NB4 (cell line): ENCODE measurements around the gene KLF11.

Source experiments
- POLR2A ChIP-seq: IDR thresholded peaks from 2 replicates; pipeline ENCODE4 v1.6.1; 2011; ENCODE audit warnings: mild to moderate bottlenecking; ENCODE audit not compliant: insufficient read length; ENCODE audit errors: extremely low read depth
- TF ChIP-seq, protein P1 (sequence below): IDR thresholded peaks from one replicate; pipeline ENCODE4 v1.5.1; 2012; ENCODE audit warnings: low read depth, low read length

DNA sequence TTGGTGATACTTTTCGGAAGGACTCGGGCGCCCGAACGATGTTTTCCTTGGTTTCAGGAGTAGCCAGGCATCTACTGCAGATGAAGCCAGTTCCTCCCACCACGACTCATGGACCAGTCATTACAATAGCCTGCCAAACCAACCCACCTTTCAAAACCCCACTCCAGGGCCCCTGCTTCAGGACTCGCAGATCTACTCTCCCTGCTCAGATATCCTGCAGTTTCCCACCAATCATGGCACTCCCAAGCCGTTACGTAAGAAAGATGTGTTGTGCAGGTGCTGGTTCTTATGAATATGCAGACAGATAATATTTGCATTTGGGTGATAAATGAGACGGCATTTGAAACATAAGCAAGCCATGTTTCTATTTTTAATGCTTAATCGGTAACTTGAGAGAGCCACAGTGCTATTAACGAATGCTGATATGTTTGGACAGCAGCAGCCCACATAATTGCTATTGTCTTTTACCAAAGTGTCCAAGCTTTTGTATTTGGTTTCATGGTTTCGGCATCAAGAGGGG, 40.4 kb downstream of the KLF11 start:
- TF ChIP-seq, protein P1, sequence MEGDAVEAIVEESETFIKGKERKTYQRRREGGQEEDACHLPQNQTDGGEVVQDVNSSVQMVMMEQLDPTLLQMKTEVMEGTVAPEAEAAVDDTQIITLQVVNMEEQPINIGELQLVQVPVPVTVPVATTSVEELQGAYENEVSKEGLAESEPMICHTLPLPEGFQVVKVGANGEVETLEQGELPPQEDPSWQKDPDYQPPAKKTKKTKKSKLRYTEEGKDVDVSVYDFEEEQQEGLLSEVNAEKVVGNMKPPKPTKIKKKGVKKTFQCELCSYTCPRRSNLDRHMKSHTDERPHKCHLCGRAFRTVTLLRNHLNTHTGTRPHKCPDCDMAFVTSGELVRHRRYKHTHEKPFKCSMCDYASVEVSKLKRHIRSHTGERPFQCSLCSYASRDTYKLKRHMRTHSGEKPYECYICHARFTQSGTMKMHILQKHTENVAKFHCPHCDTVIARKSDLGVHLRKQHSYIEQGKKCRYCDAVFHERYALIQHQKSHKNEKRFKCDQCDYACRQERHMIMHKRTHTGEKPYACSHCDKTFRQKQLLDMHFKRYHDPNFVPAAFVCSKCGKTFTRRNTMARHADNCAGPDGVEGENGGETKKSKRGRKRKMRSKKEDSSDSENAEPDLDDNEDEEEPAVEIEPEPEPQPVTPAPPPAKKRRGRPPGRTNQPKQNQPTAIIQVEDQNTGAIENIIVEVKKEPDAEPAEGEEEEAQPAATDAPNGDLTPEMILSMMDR, result no peak
- no peak for TF ChIP-seq POLR2A
